Iris pigment epithelial cell (primary cell): ENCODE data around the gene TLR9.
A peak's percentile ranks its signal among the peaks of the same experiment; 100 is the strongest.

ENCODE experiments used
- DNase-seq: peaks from one replicate; pipeline ENCODE4 v3.0.0-alpha.2; 2011; ENCODE audit warnings: low read depth

Gene TLR9

GRCh38 chr3:52246728-52247408, 21.4 kb upstream of the TLR9 start:
- no peak for DNase-seq

- no peak for DNase-seq
Measured at GRCh38 chr3:52246264-52246620, 20.8 kb upstream of the TLR9 start.

GRCh38 chr3:52245322-52246263, 20.1 kb upstream of the TLR9 start, which contains the start of gene PPM1M:
Gene PPM1M, plus strand, starts transcription at chr3:52245759. Its CDS starts 66 bp downstream, at chr3:52245825.
- DNase-seq, result peak; percentile 37

GRCh38 chr3:52243791-52244628, 18.6 kb upstream of the TLR9 start:
- peak; percentile 28 for DNase-seq

GRCh38 chr3:52242039-52242438, 16.6 kb upstream of the TLR9 start:
- DNase-seq, result no peak

GRCh38 chr3:52240886-52241370, 15.5 kb upstream of the TLR9 start:
- no peak for DNase-seq

- peak; percentile 99 for DNase-seq
Measured at GRCh38 chr3:52240059-52240885, 14.8 kb upstream of the TLR9 start.

GRCh38 chr3:52238761-52239701, 13.6 kb upstream of the TLR9 start, which contains the start of gene TWF2:
Gene TWF2, minus strand, starts transcription at chr3:52239158. Its CDS starts 142 bp downstream, at chr3:52239016.
- peak; percentile 76 for DNase-seq

- DNase-seq, result peak; percentile 21
Measured at GRCh38 chr3:52238193-52238760, 12.8 kb upstream of the TLR9 start.

- peak; percentile 91 for DNase-seq
Measured at GRCh38 chr3:52237657-52238172, 12.3 kb upstream of the TLR9 start.

GRCh38 chr3:52237006-52237656, 11.7 kb upstream of the TLR9 start:
- no peak for DNase-seq

GRCh38 chr3:52236424-52236886, 11.0 kb upstream of the TLR9 start:
- DNase-seq, result no peak

- no peak for DNase-seq
Measured at GRCh38 chr3:52234516-52235447, 9.3 kb upstream of the TLR9 start.

GRCh38 chr3:52233968-52234367, 8.5 kb upstream of the TLR9 start:
- no peak for DNase-seq

- no peak for DNase-seq
Measured at GRCh38 chr3:52233108-52233591, 7.7 kb upstream of the TLR9 start.

GRCh38 chr3:52232279-52233107, 7.0 kb upstream of the TLR9 start:
- DNase-seq, result no peak
